Osteocyte (in vitro differentiated cells): ENCODE results near the gene ZFAND2B. TPM values are rescaled to one million over a fixed set of nuclear protein-coding genes. Genes with fewer than 3 reads are reported as not detected.

ENCODE experiments used
- DNase-seq: peaks from one replicate; pipeline ENCODE4 v3.0.0; 2021; ENCODE audit warnings: mixed read lengths; ENCODE audit not compliant: unreplicated experiment; ENCODE audit errors: extremely low spot score
- H3K27ac Mint-ChIP-seq: one replicate; pipeline ENCODE4 v1.8.0; 2021; ENCODE audit warnings: mild to moderate bottlenecking, mixed read lengths; ENCODE audit not compliant: unreplicated experiment
- H3K27me3 Mint-ChIP-seq: one replicate; pipeline ENCODE4 v1.8.0; 2021; ENCODE audit warnings: mixed read lengths; ENCODE audit not compliant: unreplicated experiment
- H3K36me3 Mint-ChIP-seq: one replicate; pipeline ENCODE4 v1.8.0; 2021; ENCODE audit warnings: mixed read lengths; ENCODE audit not compliant: unreplicated experiment
- H3K4me1 Mint-ChIP-seq: one replicate; pipeline ENCODE4 v1.8.0; 2021; ENCODE audit warnings: mixed read lengths; ENCODE audit not compliant: unreplicated experiment
- H3K4me3 Mint-ChIP-seq: one replicate; pipeline ENCODE4 v1.8.0; 2021; ENCODE audit warnings: mild to moderate bottlenecking, moderate library complexity, mixed read lengths; ENCODE audit not compliant: unreplicated experiment
- H3K9me3 Mint-ChIP-seq: one replicate; pipeline ENCODE4 v1.8.0; 2021; ENCODE audit warnings: mixed read lengths; ENCODE audit not compliant: unreplicated experiment
- total RNA-seq: library from RNA; stranded (reverse); gene quantifications from 2 replicates; pipeline ENCODE4 v1.2.1, GENCODE V29; 2021
- TF ChIP-seq, protein P1 (sequence below): fragments of 200-600 bp; sonication (generic); IDR thresholded peaks from 2 replicates; pipeline ENCODE4 v1.5.0; 2021; ENCODE audit warnings: antibody characterized with exemption, mild to moderate bottlenecking, moderate library complexity

Gene ZFAND2B
- total RNA-seq, 1 donor from 2014 or later = 31.4 TPM

DNA sequence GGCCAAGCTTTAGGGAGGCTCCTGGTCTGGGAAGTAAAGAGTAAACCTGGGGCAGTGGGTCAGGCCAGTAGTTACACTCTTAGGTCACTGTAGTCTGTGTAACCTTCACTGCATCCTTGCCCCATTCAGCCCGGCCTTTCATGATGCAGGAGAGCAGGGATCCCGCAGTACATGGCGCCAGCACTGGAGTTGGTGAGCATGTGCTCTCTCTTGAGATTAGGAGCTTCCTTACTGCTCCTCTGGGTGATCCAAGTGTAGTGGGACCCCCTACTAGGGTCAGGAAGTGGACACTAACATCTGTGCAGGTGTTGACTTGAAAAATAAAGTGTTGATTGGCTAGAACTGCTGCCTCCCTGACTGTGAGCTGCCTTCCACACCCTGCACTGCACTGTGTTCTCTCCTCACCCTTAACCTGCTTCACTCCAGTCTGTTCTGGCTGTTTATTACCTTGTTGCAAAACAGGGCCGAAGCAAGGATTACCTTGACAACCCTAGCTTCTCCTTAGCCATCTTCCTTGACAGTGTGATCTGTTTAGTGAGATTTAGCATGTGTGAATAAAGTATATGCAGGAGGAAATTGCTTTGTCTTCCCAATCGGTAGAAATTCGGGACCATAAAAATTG is 23.3 kb upstream of the ZFAND2B start:
- Mint-ChIP-seq H3K4me1 (peaks cover 7% of the 10 kb centered on the region), H3K9me3 (no peaks in the 10 kb centered on the region), H3K4me3 (no peak overlapping the region), H3K27ac (no peak overlapping the region), H3K27me3 (no peaks in the 10 kb centered on the region), H3K36me3 (peaks cover 35% of the 10 kb centered on the region)
- TF ChIP-seq, protein P1, sequence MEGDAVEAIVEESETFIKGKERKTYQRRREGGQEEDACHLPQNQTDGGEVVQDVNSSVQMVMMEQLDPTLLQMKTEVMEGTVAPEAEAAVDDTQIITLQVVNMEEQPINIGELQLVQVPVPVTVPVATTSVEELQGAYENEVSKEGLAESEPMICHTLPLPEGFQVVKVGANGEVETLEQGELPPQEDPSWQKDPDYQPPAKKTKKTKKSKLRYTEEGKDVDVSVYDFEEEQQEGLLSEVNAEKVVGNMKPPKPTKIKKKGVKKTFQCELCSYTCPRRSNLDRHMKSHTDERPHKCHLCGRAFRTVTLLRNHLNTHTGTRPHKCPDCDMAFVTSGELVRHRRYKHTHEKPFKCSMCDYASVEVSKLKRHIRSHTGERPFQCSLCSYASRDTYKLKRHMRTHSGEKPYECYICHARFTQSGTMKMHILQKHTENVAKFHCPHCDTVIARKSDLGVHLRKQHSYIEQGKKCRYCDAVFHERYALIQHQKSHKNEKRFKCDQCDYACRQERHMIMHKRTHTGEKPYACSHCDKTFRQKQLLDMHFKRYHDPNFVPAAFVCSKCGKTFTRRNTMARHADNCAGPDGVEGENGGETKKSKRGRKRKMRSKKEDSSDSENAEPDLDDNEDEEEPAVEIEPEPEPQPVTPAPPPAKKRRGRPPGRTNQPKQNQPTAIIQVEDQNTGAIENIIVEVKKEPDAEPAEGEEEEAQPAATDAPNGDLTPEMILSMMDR = no peak
- DNase-seq = no peak

DNA sequence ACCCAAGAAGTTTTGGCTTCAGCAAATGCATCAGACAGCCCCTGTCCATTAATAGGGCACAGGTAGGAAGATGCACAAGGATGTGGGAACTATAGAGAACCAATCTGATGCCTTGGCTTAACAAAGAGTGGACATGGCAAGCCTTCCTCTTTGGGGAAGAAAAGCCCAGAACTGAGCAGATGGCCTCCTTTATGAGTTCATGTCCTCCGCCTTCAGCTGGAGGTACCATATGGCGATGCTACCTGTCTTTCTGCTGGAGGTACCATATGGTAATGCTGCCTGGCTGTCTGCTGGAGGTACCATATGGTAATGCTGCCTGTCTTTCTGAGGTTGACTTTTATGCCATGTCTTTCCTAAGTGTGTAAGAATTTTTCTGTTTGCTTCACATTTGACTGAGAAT is 22.5 kb upstream of the ZFAND2B start:
- Mint-ChIP-seq H3K36me3 (peaks cover 35% of the 10 kb centered on the region), H3K9me3 (no peaks in the 10 kb centered on the region), H3K27ac (peak overlapping the region; percentile 15), H3K27me3 (no peaks in the 10 kb centered on the region), H3K4me3 (no peak overlapping the region), H3K4me1 (peaks cover 3% of the 10 kb centered on the region)
- TF ChIP-seq, protein P1 = no peak
- no peak for DNase-seq

DNA sequence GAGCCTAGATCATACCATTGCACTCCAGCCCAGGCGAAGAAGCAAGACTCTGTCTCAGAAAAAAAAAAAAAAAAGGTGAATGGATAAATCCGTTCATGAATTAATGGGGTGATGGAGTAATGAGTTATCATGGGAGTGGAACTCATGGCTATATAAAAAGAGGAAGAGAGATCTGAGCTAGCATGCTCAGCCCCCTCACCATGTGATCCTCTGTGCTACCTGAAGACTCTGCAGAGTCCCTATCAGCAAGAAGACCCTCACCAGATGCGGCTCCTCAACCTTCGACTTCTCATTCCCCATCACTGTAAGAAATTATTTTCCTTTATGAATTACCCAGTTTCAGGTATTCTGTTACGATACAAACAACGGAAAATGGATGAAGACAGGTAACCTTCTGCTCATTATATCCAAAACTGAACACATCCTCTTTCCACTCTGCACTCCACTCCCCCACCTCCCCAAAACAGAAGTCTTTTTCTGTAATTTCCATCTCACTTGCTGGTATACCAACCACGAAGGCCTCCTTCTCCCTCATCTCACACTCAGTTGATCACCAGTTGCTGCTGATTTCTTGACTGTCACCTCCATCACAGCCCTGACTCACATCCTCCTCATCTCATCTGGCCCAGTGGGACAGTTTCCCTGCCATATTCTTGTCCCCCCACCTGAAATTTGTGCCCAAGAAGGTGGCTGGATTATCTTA is 19.7 kb upstream of the ZFAND2B start:
- peaks cover 20% of the 10 kb centered on the region for H3K36me3 Mint-ChIP-seq
- H3K27ac Mint-ChIP-seq = no peak overlapping the region
- H3K27me3 Mint-ChIP-seq = no peaks in the 10 kb centered on the region
- H3K4me1 Mint-ChIP-seq = no peaks in the 10 kb centered on the region
- H3K4me3 Mint-ChIP-seq = no peak overlapping the region
- no peak for DNase-seq
- no peaks in the 10 kb centered on the region for H3K9me3 Mint-ChIP-seq
- TF ChIP-seq, protein P1 = no peak

DNA sequence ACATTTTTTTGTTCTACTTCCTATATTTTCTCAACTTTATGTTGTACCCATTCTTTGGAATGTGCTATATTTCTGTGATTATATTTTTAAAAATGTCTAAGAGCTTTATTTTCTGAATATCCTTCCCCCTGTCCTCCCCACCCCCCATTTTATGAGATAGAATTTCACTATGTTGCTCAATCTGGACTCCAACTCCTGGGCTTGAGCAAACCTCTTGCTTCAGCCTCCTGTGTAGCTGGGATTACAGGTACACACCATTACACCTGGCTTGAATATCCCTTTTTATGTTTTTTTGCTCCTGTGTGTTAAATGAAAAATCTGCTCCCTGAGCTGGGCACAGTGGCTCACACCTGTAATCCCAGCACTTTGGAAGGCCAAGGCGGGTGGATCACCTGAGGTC is 9.2 kb upstream of the ZFAND2B start:
- Mint-ChIP-seq H3K4me1 (no peaks in the 10 kb centered on the region), H3K36me3 (no peaks in the 10 kb centered on the region), H3K27me3 (peaks cover 20% of the 10 kb centered on the region), H3K4me3 (no peak overlapping the region), H3K9me3 (no peaks in the 10 kb centered on the region), H3K27ac (no peak overlapping the region)
- TF ChIP-seq, protein P1 = no peak
- DNase-seq = no peak

DNA sequence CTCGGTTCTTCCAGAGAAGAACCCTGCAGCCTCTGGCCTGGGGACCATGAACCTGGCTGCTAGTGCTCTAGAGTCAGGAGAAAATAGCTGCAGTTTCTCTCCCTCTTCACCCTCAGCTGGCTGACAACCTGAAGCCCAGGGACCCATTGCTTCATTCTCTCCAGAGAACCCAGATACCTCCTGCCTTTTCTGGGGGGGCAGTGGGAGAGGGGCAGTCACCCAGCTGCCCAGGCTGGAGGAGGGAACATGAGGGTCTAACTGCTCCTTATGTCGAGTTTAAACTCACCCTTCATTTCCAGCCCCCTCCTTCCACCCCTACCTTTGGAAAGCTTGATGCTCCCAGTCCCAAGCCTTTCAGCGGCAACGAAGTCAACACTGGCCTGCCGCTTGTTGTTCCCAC is 7.6 kb upstream of the ZFAND2B start:
- H3K27ac Mint-ChIP-seq = no peak overlapping the region
- DNase-seq = no peak
- TF ChIP-seq, protein P1 = no peak
- H3K9me3 Mint-ChIP-seq = no peaks in the 10 kb centered on the region
- no peaks in the 10 kb centered on the region for H3K4me1 Mint-ChIP-seq
- no peak overlapping the region for H3K4me3 Mint-ChIP-seq
- no peaks in the 10 kb centered on the region for H3K36me3 Mint-ChIP-seq
- H3K27me3 Mint-ChIP-seq = peaks cover 20% of the 10 kb centered on the region
